Measurements from ENCODE around the gene HSDL2. TPM values are rescaled to one million over a fixed set of nuclear protein-coding genes. Genes with fewer than 3 reads are reported as not detected.

HSDL2 gene
- total and polyA plus RNA-seq, 2 experiments from 2014 or later, result 43.8 to 46.4 TPM

DNA sequence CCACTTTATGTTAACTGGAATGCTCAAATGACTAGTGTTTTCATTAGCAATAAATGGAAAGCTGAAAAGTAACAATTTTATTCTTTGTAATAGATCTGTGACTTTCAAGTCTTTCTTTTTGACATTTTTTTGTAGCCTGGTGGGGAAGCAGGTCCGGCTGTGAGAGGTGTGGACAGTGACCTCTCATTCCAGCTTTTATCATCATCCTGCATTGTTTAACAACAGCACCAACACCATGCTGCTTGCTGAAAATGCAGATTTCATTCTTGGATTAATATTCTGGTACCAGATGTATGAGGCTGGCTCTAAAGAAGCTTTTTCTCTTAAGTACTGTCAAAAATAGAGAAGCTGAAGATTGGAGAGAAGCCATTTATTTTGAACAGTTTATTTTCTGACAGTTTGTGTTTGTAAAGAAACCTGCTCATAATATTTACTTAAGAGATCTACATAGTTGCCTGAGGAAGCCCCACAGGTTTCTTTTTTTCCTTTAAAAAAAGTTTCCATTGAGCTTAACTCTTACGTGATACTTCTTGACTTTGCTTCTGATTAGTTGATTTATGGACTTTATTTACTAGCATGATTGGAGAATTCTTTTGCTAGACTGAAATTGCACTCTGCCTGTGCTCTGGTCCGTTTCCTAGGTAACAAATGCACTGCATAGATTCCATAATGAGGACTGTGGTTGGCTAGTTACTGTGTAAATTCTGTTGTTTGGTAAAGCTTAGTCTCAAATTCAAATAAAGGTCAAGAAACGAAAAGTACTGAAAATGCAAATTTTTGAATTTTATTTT is 110.2 kb downstream of the HSDL2 start:
- no peak overlapping the region for H3K4me3 ChIP-seq
- H3K27ac ChIP-seq, result peak overlapping the region; percentile 53
- no peak for TF ChIP-seq CTCF (IDR thresholded peaks at IDR 0.05; ENCODE audit: low read depth, low read length)
- DNase-seq (ENCODE audit: low read depth in 1 of 2, low spot score in 1 of 2), result no peak
- H3K4me1 ChIP-seq (ENCODE audit: low read depth), result peaks cover 25% of the 10 kb centered on the region
- no peaks in the 10 kb centered on the region for H3K27me3 ChIP-seq
- H3K9me3 ChIP-seq (ENCODE audit: low read depth), result no peaks in the 10 kb centered on the region
- H3K36me3 ChIP-seq, result no peaks in the 10 kb centered on the region

- no peaks in the 10 kb centered on the region for H3K36me3 ChIP-seq
- H3K27ac ChIP-seq, result no peak overlapping the region
- H3K9me3 ChIP-seq (ENCODE audit: low read depth), result no peaks in the 10 kb centered on the region
- TF ChIP-seq CTCF (IDR thresholded peaks at IDR 0.05; ENCODE audit: low read depth, low read length), result no peak
- H3K4me3 ChIP-seq, result no peak overlapping the region
- H3K4me1 ChIP-seq (ENCODE audit: low read depth), result peaks cover 27% of the 10 kb centered on the region
- H3K27me3 ChIP-seq, result no peaks in the 10 kb centered on the region
- peak in 1 of 2 donors; percentile 6 for DNase-seq (ENCODE audit: low read depth in 1 of 2, low spot score in 1 of 2)
These were observed 113.7 kb downstream of the HSDL2 start for GRCh38 chr9:112493393-112494137.

DNA sequence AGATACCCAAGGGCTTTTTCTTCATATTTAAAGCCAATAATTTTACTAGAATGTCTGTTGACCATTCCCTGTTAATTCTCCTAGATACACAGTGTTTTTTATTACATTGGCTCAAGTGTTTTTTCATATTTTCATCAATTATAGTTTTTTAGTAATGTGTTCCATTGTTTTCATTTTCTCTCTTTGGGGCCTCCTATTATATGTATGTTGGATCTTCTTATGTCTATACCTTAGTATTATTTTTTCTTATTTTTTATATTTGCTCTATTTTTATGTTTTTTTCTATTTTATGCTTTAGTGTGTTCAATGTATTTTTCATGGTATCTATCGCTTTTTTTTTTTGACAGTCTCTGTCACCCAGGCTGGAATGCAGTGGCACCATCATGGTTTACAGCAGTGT is 114.2 kb downstream of the HSDL2 start:
- no peak overlapping the region for H3K27ac ChIP-seq
- no peaks in the 10 kb centered on the region for H3K9me3 ChIP-seq (ENCODE audit: low read depth)
- TF ChIP-seq CTCF (IDR thresholded peaks at IDR 0.05; ENCODE audit: low read depth, low read length), result no peak
- peaks cover 21% of the 10 kb centered on the region for H3K4me1 ChIP-seq (ENCODE audit: low read depth)
- H3K4me3 ChIP-seq, result no peak overlapping the region
- no peaks in the 10 kb centered on the region for H3K27me3 ChIP-seq
- no peaks in the 10 kb centered on the region for H3K36me3 ChIP-seq
- no peak for DNase-seq (ENCODE audit: low read depth in 1 of 2, low spot score in 1 of 2)

GRCh38 chr9:112495614-112496013 is 115.7 kb downstream of the HSDL2 start:
- no peak overlapping the region for H3K27ac ChIP-seq
- DNase-seq (ENCODE audit: low read depth in 1 of 2, low spot score in 1 of 2), result peak in 1 of 2 donors; percentile 18
- H3K4me1 ChIP-seq (ENCODE audit: low read depth), result peaks cover 10% of the 10 kb centered on the region
- H3K27me3 ChIP-seq, result no peaks in the 10 kb centered on the region
- H3K4me3 ChIP-seq, result no peak overlapping the region
- H3K36me3 ChIP-seq, result no peaks in the 10 kb centered on the region
- H3K9me3 ChIP-seq (ENCODE audit: low read depth), result no peaks in the 10 kb centered on the region
- TF ChIP-seq CTCF (IDR thresholded peaks at IDR 0.05; ENCODE audit: low read depth, low read length), result no peak

DNA sequence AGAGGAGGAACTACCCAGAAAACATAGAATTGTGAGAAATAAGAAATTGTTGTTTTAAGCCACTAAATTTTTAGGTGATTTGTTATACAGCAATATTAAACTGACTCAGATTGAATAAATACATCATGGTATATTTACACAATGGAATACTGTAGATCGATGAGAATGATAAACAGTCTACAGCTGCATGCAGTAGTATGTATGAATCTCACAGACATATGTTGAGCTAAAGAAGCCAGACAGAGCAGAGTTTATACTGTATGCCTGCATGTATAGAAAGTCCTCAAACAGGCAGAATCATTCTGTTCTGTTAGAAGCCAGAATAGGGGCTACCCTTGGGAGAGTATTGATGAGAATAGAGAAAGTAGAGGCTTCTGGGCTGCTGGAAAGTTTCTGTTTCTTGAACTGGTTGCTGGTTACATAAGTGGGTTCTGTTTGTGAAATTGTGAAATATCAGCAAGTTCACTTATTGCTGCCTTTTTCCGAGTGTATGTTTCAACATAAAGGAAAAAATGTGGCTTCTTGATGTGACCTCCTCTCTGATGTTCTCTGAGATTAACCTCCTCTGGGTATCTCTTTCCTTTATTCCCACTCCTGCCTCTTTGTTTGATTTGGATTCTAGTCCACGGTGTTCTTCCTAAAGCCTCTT is 116.3 kb downstream of the HSDL2 start:
- peak in 1 of 2 donors; percentile 36 for DNase-seq (ENCODE audit: low read depth in 1 of 2, low spot score in 1 of 2)
- Histone ChIP-seq H3K4me1 (ENCODE audit: low read depth) (peaks cover 10% of the 10 kb centered on the region), H3K27me3 (no peaks in the 10 kb centered on the region), H3K9me3 (ENCODE audit: low read depth) (no peaks in the 10 kb centered on the region), H3K36me3 (no peaks in the 10 kb centered on the region), H3K27ac (no peak overlapping the region), H3K4me3 (no peak overlapping the region)
- no peak for TF ChIP-seq CTCF (IDR thresholded peaks at IDR 0.05; ENCODE audit: low read depth, low read length)
